Prostate gland (tissue), 2 donors: ENCODE data around the gene CHN1. TPM values are rescaled to one million over a fixed set of nuclear protein-coding genes. Genes with fewer than 3 reads are reported as not detected.

Source experiments
- DNase-seq: peaks from one replicate; pipeline ENCODE4 v3.0.0-alpha.2; 2019; ENCODE audit warnings: low spot score
- H3K27ac ChIP-seq, 2 donors: fragments of 200-600 bp; sonication (generic); 2 replicates each; pipeline ENCODE4 v1.5.1; 2017 to 2019
- H3K27me3 ChIP-seq: fragments of 200-600 bp; sonication (generic); replicated peaks from 2 replicates; pipeline ENCODE4 v1.5.1; 2019; ENCODE audit not compliant: insufficient read depth
- H3K36me3 ChIP-seq, 2 donors: fragments of 200-600 bp; sonication (generic); 1 replicate in 1 of 2; 2 replicates in 1 of 2; pipeline versions ENCODE4 v1.5.1 to v1.8.1; 2017 to 2019
- H3K4me1 ChIP-seq: fragments of 200-600 bp; sonication (generic); replicated peaks from 2 replicates; pipeline ENCODE4 v1.5.1; 2019
- H3K4me3 ChIP-seq, 2 donors: fragments of 200-600 bp; sonication (generic); 2 replicates each; pipeline ENCODE4 v1.5.1; 2017 to 2019
- H3K9me3 ChIP-seq: fragments of 200-600 bp; sonication (generic); 2 replicates; pipeline ENCODE4 v1.5.1; 2017
- POLR2A ChIP-seq: fragments of 450-650 bp; IDR thresholded peaks from one replicate; pipeline ENCODE4 v1.6.1; 2016; ENCODE audit warnings: antibody characterized with exemption, mild to moderate bottlenecking
- POLR2AphosphoS5 ChIP-seq: sonication (generic); formaldehyde crosslinking; IDR thresholded peaks from one replicate; pipeline ENCODE4 v1.6.1; 2017; ENCODE audit warnings: antibody characterized with exemption
- WGBS: methylation state at CpG from one replicate; pipeline ENCODE4 v1.1.5; 2018; 5-methylcytosine and 5-hydroxymethylcytosine counted together
- intact Hi-C: fragments of 100-400 bp; cut with DNase I; formaldehyde crosslinking; loops from one replicate; pipeline ENCODE4 v1.14.2; 2022
- total RNA-seq, 2 donors: library from RNA; depleted of rRNA; stranded (reverse); fragments of >200 nt; gene quantifications; one replicate each; pipeline ENCODE4 v1.1.0, GENCODE V29; 2016
- TF ChIP-seq, protein P1 (sequence below), 4 experiments: fragments of 200-600 bp in 2 of 4; fragments of 450-650 bp in 2 of 4; sonication (generic) in 2 of 4; IDR thresholded peaks; 1 replicate in 3 of 4; 2 replicates in 1 of 4; pipeline ENCODE4 v1.5.1; 2016 to 2019; ENCODE audit warnings: antibody characterized with exemption in 4 of 4, mild to moderate bottlenecking in 2 of 4, moderate library complexity in 2 of 4

Gene CHN1
- total RNA-seq, 2 donors from 2014 or later, result 7.8 to 20.1 TPM

GRCh38 chr2:174965551-174965950 is 39.6 kb downstream of the CHN1 start:
- H3K27ac ChIP-seq, result no peak overlapping the region
- TF ChIP-seq POLR2AphosphoS5, result no peak
- no peak overlapping the region for H3K4me3 ChIP-seq
- H3K9me3 ChIP-seq, result no peaks in the 10 kb centered on the region
- 59% methylated on average over 3 of the region's 3 CpGs for WGBS
- no peaks in the 10 kb centered on the region for H3K27me3 ChIP-seq
- intact Hi-C loops, result no loop called here
- no peaks in the 10 kb centered on the region for H3K36me3 ChIP-seq
- H3K4me1 ChIP-seq, result no peaks in the 10 kb centered on the region
- no peak for DNase-seq

DNA sequence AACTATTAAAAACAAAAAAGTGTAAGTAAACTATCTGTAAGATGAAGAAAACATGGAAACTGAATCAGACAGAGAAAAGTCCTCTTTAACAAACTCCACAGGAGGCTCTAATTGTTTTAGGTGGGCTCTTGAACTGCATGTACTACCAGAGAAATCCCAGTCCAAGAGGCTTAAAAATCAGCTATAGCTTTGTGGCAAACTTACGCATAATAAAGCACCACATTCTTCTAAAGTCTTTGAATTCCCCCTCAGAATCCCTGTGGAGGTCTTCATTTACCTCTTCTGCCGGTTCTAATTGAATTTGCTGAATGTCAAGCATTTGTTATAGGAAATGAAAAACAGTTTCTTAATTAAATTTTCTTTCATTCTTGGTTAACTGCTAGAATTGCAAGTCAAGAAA is 40.8 kb downstream of the CHN1 start:
- WGBS, result 94% methylated on average over 2 of the region's 2 CpGs
- intact Hi-C loops, result no loop called here
- Histone ChIP-seq H3K27ac (no peak overlapping the region), H3K36me3 (no peaks in the 10 kb centered on the region), H3K4me1 (no peaks in the 10 kb centered on the region), H3K27me3 (no peaks in the 10 kb centered on the region), H3K9me3 (no peaks in the 10 kb centered on the region), H3K4me3 (no peak overlapping the region)
- no peak for DNase-seq
- TF ChIP-seq POLR2AphosphoS5 (no peak), POLR2A (no peak)
- TF ChIP-seq, protein P1, sequence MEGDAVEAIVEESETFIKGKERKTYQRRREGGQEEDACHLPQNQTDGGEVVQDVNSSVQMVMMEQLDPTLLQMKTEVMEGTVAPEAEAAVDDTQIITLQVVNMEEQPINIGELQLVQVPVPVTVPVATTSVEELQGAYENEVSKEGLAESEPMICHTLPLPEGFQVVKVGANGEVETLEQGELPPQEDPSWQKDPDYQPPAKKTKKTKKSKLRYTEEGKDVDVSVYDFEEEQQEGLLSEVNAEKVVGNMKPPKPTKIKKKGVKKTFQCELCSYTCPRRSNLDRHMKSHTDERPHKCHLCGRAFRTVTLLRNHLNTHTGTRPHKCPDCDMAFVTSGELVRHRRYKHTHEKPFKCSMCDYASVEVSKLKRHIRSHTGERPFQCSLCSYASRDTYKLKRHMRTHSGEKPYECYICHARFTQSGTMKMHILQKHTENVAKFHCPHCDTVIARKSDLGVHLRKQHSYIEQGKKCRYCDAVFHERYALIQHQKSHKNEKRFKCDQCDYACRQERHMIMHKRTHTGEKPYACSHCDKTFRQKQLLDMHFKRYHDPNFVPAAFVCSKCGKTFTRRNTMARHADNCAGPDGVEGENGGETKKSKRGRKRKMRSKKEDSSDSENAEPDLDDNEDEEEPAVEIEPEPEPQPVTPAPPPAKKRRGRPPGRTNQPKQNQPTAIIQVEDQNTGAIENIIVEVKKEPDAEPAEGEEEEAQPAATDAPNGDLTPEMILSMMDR (IDR thresholded peaks at IDR 0.05), result no peak

DNA sequence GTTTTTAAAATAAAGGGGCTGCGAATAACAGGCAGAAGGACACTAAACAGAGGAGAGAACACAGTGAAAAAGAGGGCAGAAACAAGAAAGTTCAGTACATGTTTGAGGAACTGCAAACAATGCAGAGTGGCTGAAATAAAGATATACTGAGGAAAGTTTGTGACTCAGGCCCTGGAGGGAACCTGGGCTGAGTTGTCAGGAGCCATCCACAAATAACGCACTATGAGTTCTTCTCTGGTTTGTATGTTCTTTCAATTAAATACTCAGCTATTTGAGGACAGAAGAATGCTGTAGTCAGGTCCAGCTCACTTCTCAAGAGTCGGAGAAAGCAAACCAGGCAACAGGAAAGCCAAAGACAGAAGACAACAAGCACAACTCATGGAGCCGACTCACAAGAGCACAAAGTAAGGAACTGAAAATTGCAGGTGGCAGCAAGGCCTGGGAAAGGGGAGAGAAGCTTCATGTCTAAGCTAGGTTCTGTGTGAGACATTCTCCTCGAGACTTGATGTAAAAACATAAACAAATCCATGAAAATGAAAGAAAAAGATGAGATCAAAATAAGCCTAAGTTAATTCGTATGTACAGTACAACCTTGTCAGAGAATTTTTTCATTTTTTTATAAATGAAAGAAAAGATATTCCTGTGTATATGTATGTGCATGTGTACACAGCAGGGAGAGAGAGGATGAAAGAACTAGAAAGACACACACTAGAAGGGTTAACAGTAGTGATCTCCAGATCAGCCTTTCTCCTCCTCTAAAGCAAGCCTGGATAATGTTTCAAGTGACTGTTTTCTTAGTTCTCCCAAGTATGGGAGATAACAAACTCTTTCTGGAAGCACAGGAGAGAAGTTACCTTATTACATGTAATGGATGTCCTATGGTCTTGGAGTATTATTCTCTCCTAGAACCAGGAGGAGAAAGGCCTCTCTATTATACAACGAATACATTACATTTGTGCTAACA is 41.5 kb downstream of the CHN1 start:
- Histone ChIP-seq H3K27me3 (no peaks in the 10 kb centered on the region), H3K4me1 (no peaks in the 10 kb centered on the region), H3K4me3 (no peak overlapping the region), H3K27ac (no peak overlapping the region), H3K9me3 (no peaks in the 10 kb centered on the region), H3K36me3 (no peaks in the 10 kb centered on the region)
- no peak for DNase-seq
- TF ChIP-seq POLR2A, result no peak
- TF ChIP-seq, protein P1 (IDR thresholded peaks at IDR 0.05), result no peak
- TF ChIP-seq POLR2AphosphoS5, result no peak
- WGBS, result 85% methylated on average over 7 of the region's 7 CpGs
- intact Hi-C loops, result no loop called here

- no peak for DNase-seq
Measured at GRCh38 chr2:174959787-174960186, 45.4 kb downstream of the CHN1 start.

DNA sequence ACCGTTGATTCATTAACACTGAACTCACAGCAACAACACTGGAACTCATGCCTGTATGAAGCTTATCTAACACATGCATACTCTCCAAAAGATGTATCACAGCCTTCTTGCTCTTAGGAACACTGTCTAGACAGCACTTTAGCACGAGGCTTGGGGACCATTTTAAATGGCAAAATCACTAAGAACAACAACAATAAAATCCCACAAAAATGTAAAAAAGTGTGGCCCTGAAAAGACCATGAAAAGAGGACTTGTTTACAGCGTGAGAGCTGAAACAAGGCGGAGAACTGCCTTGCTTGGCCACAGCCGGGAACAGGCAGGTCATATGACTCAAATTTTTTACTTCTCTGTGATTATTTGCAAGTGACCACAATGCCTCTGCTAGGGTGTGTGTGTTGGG is 48.1 kb downstream of the CHN1 start:
- DNase-seq, result no peak
- Histone ChIP-seq H3K4me3 (no peak overlapping the region), H3K9me3 (no peaks in the 10 kb centered on the region), H3K27me3 (no peaks in the 10 kb centered on the region), H3K4me1 (no peaks in the 10 kb centered on the region), H3K36me3 (no peaks in the 10 kb centered on the region), H3K27ac (no peak overlapping the region)
- intact Hi-C loops, result no loop called here
- TF ChIP-seq POLR2AphosphoS5 (no peak), POLR2A (no peak)
- TF ChIP-seq, protein P1 (IDR thresholded peaks at IDR 0.05), result no peak
- 86% methylated on average over 5 of the region's 5 CpGs for WGBS

More at GRCh38 chr2:174959787-174960186, 45.4 kb downstream of the CHN1 start:
- no peak overlapping the region for H3K27ac ChIP-seq
- TF ChIP-seq POLR2AphosphoS5 (no peak), POLR2A (no peak)
- TF ChIP-seq, protein P1 (IDR thresholded peaks at IDR 0.05), result no peak
- H3K4me3 ChIP-seq, result no peak overlapping the region
- no peaks in the 10 kb centered on the region for H3K27me3 ChIP-seq
- no peaks in the 10 kb centered on the region for H3K4me1 ChIP-seq
- WGBS, result 63% methylated on average over 2 of the region's 2 CpGs
- H3K9me3 ChIP-seq, result no peaks in the 10 kb centered on the region
- H3K36me3 ChIP-seq, result no peaks in the 10 kb centered on the region
- intact Hi-C loops, result no loop called here
